RWPE1 (cell line): Measurements from ENCODE around the gene CTNNA2.

ENCODE experiments used
- CTCF ChIA-PET: fragments of 350-600 bp; sonication (Branson Sonifier 250); formaldehyde crosslinking; extraction: SDS; loops from one replicate; lab custom pipeline; 2021; lab: Yijun Ruan, JAX
- POLR2A ChIA-PET: fragments of 400-600 bp; formaldehyde crosslinking; extraction: SDS; loops from one replicate; lab custom pipeline; 2020; ENCODE audit warnings: antibody characterized with exemption; ENCODE audit not compliant: low non-redundant PET; lab: Yijun Ruan, JAX
- DNase-seq: peaks from one replicate; pipeline ENCODE4 v3.0.0; 2012; ENCODE audit warnings: low spot score
- H3K27ac ChIP-seq: fragments of 450-650 bp; 2 replicates; pipeline ENCODE4 v1.5.1; 2017
- CTCF ChIP-seq: fragments of 450-650 bp; conservative IDR thresholded peaks from 2 replicates; pipeline ENCODE4 v1.5.1; 2017; ENCODE audit warnings: low read depth, mild to moderate bottlenecking

Gene CTNNA2

GRCh38 chr2:79947751-79948150 lies 434.9 kb downstream of the CTNNA2 start:
- CTCF ChIA-PET = no interaction called here
- H3K27ac ChIP-seq = no peak overlapping the region
- DNase-seq = no peak
- POLR2A ChIA-PET = no interaction called here
- no peak for TF ChIP-seq CTCF

- no peak for DNase-seq
- POLR2A ChIA-PET = no interaction called here
- no peak for TF ChIP-seq CTCF
- CTCF ChIA-PET = no interaction called here
- no peak overlapping the region for H3K27ac ChIP-seq
Measured at GRCh38 chr2:79950526-79950925, 437.7 kb downstream of the CTNNA2 start.

- POLR2A ChIA-PET = no interaction called here
- CTCF ChIA-PET = no interaction called here
- DNase-seq = no peak
- no peak for TF ChIP-seq CTCF
- no peak overlapping the region for H3K27ac ChIP-seq
Measured at GRCh38 chr2:79952616-79953015, 439.8 kb downstream of the CTNNA2 start.

GRCh38 chr2:79960035-79960434 lies 447.2 kb downstream of the CTNNA2 start:
- H3K27ac ChIP-seq = no peak overlapping the region
- no peak for DNase-seq
- ChIA-PET POLR2A (no interaction called here), CTCF (no interaction called here)
- TF ChIP-seq CTCF = no peak

GRCh38 chr2:79960519-79960918 lies 447.7 kb downstream of the CTNNA2 start:
- no peak overlapping the region for H3K27ac ChIP-seq
- CTCF ChIA-PET = no interaction called here
- no peak for DNase-seq
- POLR2A ChIA-PET = no interaction called here
- TF ChIP-seq CTCF = no peak

GRCh38 chr2:79964966-79965365 lies 452.1 kb downstream of the CTNNA2 start:
- no peak for TF ChIP-seq CTCF
- ChIA-PET CTCF (interaction anchor here (0.6 to 1.0 kb wide), 2 partner anchors 31 to 303 kb away, joined by 3 to 4 read pairs; no protein-coding TSS in a partner anchor), POLR2A (no interaction called here)
- no peak for DNase-seq
- no peak overlapping the region for H3K27ac ChIP-seq

GRCh38 chr2:79966369-79966768 lies 453.5 kb downstream of the CTNNA2 start:
- no peak for DNase-seq
- POLR2A ChIA-PET = no interaction called here
- no peak for TF ChIP-seq CTCF
- no peak overlapping the region for H3K27ac ChIP-seq
- CTCF ChIA-PET = no interaction called here
